ENCODE data around the gene IL11.
"Not testable (repeated sequence)": the region's sequence is repeated elsewhere in the genome, so short reads cannot be mapped to it uniquely, and the experiment has no call there.

The IL11 gene

DNA sequence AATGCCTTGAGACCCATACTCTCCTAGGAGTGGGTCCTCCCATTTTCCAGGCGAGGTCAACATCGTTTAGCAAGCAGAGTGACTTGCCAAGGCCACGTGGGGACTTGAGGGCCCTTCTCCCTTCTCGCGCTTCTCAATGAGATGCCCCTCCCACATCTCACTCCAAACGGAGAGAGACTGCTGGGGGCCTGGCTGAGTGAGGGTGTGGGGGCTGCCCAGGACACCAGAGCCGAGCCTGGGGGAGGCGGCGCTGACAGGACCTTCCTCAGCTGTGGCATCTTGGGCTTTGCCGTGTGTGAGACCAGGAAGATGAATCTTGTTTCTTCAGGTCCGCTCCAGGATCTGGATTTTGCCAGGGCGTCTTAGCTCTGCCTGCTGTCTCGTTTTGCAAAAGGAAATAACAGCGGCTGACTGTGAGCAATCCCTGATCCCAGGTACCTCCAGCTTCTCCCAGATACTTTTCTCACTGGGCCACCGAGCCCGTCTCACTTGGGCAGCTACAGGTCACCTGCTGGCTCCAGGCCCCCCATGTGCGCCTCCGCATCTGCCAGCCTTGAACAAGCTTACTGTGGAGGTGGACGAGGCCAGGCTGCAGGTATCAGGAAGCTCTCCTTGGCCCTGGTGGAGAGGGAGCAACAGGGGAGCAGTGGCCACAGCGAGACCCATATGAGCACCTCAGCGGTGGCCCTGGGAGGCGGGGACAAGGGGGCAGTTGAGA lies 21.8 kb downstream of the IL11 start:
- no peak for DNase-seq

DNA sequence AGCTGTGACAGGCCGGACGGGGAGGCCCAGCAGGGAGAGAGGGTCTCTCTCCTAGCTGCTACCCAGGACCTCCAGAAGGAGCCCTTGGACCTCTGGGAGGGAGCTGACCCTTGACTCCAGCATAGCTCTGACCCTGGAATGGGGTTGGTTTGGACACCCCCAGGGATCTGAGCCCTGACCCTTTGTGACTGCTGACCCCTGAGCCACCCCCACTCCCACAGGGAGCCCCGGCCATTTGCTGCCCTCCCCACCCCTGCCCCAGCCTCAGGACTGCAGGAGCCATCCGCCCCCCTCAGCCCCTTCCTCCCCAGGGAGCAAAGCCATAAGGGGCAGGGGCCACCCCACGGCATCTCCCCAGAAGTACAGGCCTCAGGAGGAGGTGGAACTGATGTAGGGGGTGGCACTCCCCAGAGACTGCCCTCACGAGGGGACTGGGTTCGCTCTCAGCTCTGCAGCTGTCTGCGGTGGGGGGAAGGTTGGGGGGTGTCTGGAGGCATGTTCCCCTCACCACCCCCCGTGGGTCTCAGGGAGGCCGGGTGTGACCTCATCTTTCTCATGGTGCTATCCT lies 22.7 kb downstream of the IL11 start:
- no peak for DNase-seq

- no peak for DNase-seq
Observed at GRCh38 chr19:55346725-55347441, 23.4 kb downstream of the IL11 start.

DNA sequence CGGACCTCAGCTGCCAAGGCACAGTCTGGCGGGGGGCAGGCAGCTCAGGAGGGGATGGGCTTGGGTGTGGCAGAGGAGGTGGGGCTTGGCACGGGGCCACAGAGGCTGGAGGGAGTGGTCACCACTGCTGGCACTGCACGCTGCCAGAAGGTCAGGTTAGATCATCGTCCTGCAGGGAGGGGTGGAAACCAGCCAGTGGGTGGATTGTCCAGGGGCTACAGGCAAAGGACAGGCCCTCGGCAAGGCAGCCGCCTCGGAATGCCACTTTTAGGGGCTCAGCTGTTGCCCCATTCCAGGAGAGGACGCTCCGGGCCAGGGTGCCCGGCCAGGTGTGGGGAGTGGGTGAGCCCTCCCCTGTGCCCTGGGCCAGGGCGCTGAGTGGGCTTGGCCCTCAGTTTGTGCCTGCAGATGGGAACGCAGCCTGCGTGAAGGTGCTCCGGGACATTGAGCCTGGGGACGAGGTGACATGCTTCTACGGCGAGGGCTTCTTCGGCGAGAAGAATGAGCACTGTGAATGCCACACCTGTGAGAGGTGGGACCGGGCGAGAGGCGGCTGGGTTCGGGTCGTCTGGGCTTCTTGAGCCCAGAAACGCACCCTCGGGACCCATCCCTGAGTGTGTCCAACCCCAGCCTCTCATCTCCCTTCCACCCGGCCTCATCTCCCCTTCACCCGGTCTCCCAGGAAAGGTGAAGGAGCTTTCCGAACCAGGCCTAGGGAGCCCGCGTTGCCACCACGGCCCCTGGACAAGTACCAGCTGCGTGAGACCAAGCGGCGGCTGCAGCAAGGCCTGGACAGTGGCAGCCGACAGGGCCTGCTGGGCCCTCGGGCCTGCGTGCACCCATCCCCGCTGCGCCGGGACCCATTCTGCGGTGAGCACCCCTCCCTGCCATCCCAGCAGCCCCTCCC lies 24.2 kb downstream of the IL11 start:
- no peak for DNase-seq

- DNase-seq = no peak
Observed at GRCh38 chr19:55345101-55345817, 25.0 kb downstream of the IL11 start.

DNA sequence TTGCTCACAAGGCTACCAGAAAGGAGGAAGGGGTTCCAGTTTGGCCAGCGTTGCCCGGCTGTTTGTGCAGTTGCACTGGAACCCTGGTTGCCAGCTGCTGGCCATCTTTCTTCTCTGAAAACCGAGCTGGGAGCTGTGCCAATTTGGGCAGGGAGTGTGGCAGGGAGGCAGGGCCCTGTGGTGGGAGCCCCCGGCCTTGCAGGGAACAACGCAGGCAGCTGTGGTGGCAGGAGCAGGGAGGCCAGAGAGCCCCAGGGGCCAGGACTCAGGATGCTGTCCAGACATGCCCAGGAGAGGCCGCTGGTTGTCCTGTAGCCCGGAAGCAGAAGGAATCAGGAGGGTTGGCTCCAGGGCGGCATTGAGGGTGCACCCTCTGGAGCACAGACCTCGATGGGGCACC lies 25.8 kb downstream of the IL11 start:
- DNase-seq = no peak

DNA sequence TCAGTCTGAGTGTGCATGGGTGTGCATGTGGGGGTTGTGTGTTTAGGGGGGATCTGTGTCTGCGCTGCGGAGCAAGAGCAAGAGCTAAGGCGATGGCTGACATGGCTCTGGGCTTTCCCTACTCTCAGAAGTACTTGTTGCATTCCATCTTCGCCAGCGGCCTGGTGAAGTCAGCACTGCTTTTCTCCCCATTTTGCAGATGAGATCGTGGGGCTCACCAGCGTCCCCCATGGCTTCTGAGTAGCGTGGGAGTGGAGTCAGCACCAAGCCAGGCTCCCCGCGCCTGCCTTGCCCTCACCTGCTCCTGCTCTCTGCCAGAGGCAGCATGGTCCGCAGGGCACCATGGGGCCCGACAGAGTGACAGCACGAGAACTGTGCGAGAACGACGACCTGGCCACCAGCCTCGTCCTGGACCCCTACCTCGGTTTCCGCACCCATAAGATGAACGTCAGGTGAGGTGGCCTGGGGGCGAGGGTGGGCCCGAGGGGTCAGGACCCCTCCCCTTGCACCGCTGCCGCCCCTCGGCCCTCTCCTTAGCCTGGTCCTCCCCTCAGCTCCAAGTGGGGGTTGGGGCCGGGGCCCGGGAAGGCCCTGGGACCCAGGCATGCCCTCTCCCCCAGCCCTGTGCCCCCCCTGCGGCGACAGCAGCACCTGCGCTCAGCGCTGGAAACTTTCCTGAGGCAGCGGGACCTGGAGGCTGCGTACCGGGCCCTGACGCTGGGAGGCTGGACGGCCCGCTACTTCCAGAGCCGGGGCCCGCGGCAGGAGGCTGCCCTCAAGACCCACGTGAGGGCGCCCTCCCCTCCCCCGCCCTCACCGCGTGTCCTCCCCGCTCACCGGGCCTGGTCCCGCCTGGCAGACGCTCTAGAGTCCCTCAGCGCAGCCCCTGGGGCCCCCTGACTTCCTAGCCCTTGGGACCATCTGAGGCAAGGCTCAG lies 28.4 kb downstream of the IL11 start:
- DNase-seq = no peak

GRCh38 chr19:55341171-55341588 lies 29.1 kb downstream of the IL11 start:
- peak; percentile 34 for DNase-seq

DNA sequence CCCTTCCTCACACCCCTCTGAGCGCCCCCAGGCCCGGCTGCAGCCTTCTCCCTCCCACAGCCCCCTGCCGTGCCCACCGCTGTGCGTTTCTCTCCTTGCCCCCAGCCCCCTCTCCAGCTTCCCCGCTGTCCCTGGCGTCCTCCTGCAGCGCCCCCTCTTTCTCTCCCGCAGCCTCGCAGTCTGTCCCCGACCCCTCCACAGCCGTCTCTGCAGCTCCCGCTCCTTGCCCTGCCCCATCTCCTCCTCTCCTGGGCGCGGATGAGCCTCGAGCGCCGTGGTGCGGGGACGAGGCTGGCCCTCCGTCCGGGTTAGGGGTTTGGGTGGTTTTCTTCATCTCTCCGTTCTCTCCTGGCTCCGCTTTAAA lies 29.5 kb downstream of the IL11 start:
- no peak for DNase-seq

- no peak for DNase-seq
Observed at GRCh38 chr19:55339889-55340783, 30.1 kb downstream of the IL11 start.

DNA sequence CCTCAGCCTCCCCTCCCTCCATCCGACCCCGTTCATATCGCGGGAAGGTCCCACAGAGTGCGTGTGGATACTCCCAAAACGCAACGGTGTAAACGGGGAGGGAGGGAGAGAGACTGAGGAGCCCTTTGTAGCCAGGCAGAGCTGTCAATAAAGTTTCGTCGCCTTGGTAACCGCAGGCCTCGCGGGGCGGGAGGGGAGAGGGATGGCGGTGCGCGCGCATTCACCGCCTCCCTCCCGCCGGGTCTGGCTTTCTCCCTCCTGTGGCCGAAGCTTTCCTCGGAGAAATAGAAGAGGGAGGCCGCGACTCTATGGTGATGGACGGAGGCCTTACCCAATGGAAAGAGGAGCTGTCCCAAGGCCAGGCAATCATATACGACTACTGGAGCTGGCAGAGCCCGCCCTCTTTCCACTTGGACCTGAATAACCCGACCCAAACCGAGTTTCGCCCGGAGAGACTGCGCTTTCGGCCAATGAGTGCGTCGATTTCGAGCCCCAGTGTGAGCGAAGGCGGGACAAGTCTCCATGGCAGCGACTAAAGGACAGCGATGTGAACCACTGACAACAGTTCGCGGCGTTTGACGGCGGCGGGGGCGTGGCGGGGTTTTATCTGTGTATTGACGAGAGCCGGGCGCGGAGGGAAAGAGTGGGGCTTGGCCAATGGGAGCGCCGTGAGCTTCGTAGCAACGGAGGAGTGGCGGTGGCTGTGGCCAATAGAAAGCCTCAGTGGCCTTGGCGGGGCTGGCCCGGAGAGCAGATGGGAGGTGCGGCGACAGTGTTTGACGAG lies 31.0 kb downstream of the IL11 start, which contains the start of gene KMT5C:
TSS of gene KMT5C (plus strand) at position 772 of the 784 bp plus-strand sequence. CDS start 2,061 bp downstream, outside the sequence.
- DNase-seq = peak; percentile 99 to 100

DNA sequence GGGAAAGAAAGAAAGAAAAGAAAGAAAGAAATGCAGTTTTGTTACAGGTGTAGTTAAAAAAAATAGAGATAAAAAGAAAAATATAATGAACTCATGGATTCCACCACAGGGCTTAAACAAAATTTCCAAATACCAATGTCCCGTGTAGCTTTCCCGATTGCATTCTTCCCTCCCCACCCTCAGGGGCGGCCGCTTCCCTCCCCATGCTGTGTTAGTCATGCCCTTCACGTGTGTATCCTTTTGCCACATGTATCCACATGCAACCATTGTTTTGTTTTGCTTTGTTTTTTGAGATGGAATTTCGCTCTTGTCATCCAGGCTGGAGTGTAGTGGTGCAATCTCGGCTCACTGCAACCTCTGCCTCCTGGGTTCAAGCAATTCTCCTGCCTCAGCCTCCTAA lies 34.2 kb downstream of the IL11 start:
- no peak for DNase-seq

GRCh38 chr19:55333870-55334269 lies 36.4 kb downstream of the IL11 start:
- DNase-seq = no peak

GRCh38 chr19:55329791-55330190 lies 40.5 kb downstream of the IL11 start:
- not testable (repeated sequence) for DNase-seq

- not testable (repeated sequence) for DNase-seq
Observed at GRCh38 chr19:55328774-55329318, 41.4 kb downstream of the IL11 start.

- no peak for DNase-seq
Observed at GRCh38 chr19:55325172-55325571, 45.1 kb downstream of the IL11 start, which contains the start of gene TMEM150B. Gene TMEM150B (minus strand): TSS chr19:55325341. CDS start chr19:55321036, 4,305 bp downstream.

- no peak for DNase-seq
Observed at GRCh38 chr19:55324662-55325061, 45.6 kb downstream of the IL11 start.

GRCh38 chr19:55322204-55322885 lies 47.9 kb downstream of the IL11 start:
- no peak for DNase-seq
